SU-DHL-6 (cell line): Measurements from ENCODE around the gene VCX3A.

Experiments used
- H2AFZ ChIP-seq: fragments of 200-600 bp; sonication (generic); 2 replicates; pipeline ENCODE4 v1.6.1; 2014; ENCODE audit warnings: low read depth, mild to moderate bottlenecking, moderate library complexity, mixed read lengths, antibody characterized with exemption, low read length; ENCODE audit not compliant: severe bottlenecking
- H3F3A ChIP-seq: fragments of 200-600 bp; shearing (Covaris generic); 2 replicates; pipeline ENCODE4 v1.6.0; 2016; ENCODE audit warnings: antibody characterized with exemption, mild to moderate bottlenecking; ENCODE audit not compliant: insufficient read depth
- H3K27ac ChIP-seq: fragments of 200-600 bp; sonication (generic); 2 replicates; pipeline ENCODE4 v1.5.1; 2016; ENCODE audit warnings: low read depth, mild to moderate bottlenecking, low read length, moderate library complexity, mixed read lengths
- H3K27me3 ChIP-seq: fragments of 200-600 bp; sonication (generic), shearing (Covaris generic); 2 replicates; pipeline ENCODE4 v1.6.0; 2014; ENCODE audit warnings: mild to moderate bottlenecking, low read length
- H3K36me3 ChIP-seq: fragments of 200-600 bp; sonication (generic); 2 replicates; pipeline ENCODE4 v1.6.1; 2014; ENCODE audit warnings: mild to moderate bottlenecking, low read length, mixed read lengths
- H3K4me2 ChIP-seq: fragments of 300-600, 200-600 bp; shearing (Covaris generic), sonication (generic); 2 replicates; pipeline ENCODE4 v1.6.0; 2014; ENCODE audit warnings: low read length, low read depth, mild to moderate bottlenecking; ENCODE audit not compliant: poor library complexity, severe bottlenecking
- H3K4me3 ChIP-seq: fragments of 200-600 bp; sonication (generic); 2 replicates; pipeline ENCODE4 v1.5.1; 2014; ENCODE audit warnings: antibody characterized with exemption, low read length, mild to moderate bottlenecking, mixed read lengths; ENCODE audit not compliant: insufficient read depth, poor library complexity, severe bottlenecking
- H3K79me2 ChIP-seq: fragments of 200-600 bp; sonication (generic); 2 replicates; pipeline ENCODE4 v1.6.1; 2014; ENCODE audit warnings: mild to moderate bottlenecking, low read length, moderate library complexity; ENCODE audit not compliant: insufficient read depth
- H3K9ac ChIP-seq: fragments of 200-600 bp; sonication (generic); 2 replicates; pipeline ENCODE4 v1.7.0; 2014; ENCODE audit warnings: mild to moderate bottlenecking, low read length
- H3K9me2 ChIP-seq: fragments of 200-600 bp; sonication (generic); replicated peaks from 2 replicates; pipeline ENCODE4 v1.6.1; 2014; ENCODE audit warnings: low read length; ENCODE audit not compliant: insufficient read depth
- H3K9me3 ChIP-seq: fragments of 200-600 bp; sonication (generic); 2 replicates; pipeline ENCODE4 v1.6.1; 2014; ENCODE audit warnings: low read length, mixed read lengths; ENCODE audit not compliant: insufficient read depth
- H4K20me1 ChIP-seq: fragments of 200-600 bp; sonication (generic); 2 replicates; pipeline ENCODE4 v1.6.1; 2014; ENCODE audit warnings: low read depth, mild to moderate bottlenecking, antibody characterized with exemption, low read length, moderate library complexity, mixed read lengths
- EZH2phosphoT487 ChIP-seq: fragments of 200-600 bp; sonication (generic), shearing (Covaris generic); conservative IDR thresholded peaks from 2 replicates; pipeline ENCODE4 v1.6.1; 2018; ENCODE audit warnings: mild to moderate bottlenecking, antibody characterized with exemption, low read length, moderate library complexity, mixed read lengths
- TF ChIP-seq, protein P1 (sequence below): fragments of 200-600 bp; sonication (generic); IDR thresholded peaks from one replicate; pipeline ENCODE4 v1.5.1; 2017; ENCODE audit warnings: antibody characterized with exemption, mild to moderate bottlenecking, low read length, moderate library complexity; ENCODE audit not compliant: insufficient read depth, poor library complexity, severe bottlenecking

Gene VCX3A

DNA sequence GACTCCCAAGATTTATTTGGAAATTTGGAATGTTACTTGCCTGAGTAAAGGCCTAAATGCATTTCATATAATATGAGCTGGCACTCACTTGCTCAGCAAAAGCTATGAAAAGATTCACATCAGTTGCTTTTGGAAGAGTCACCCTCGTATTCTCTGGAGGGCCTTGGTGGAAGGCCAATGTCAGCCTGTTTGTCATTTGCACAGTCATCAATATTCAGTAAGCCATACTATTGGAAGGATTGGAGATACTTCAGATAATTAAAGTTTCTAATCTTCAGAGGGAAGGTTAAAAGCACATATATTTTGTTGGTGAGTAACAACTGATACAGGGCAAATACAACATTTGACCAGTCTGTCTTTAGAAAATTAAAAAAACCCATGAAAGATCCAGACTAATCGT lies 36.6 kb downstream of the VCX3A start:
- no peak for TF ChIP-seq EZH2phosphoT487
- TF ChIP-seq, protein P1, sequence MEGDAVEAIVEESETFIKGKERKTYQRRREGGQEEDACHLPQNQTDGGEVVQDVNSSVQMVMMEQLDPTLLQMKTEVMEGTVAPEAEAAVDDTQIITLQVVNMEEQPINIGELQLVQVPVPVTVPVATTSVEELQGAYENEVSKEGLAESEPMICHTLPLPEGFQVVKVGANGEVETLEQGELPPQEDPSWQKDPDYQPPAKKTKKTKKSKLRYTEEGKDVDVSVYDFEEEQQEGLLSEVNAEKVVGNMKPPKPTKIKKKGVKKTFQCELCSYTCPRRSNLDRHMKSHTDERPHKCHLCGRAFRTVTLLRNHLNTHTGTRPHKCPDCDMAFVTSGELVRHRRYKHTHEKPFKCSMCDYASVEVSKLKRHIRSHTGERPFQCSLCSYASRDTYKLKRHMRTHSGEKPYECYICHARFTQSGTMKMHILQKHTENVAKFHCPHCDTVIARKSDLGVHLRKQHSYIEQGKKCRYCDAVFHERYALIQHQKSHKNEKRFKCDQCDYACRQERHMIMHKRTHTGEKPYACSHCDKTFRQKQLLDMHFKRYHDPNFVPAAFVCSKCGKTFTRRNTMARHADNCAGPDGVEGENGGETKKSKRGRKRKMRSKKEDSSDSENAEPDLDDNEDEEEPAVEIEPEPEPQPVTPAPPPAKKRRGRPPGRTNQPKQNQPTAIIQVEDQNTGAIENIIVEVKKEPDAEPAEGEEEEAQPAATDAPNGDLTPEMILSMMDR, result no peak
- no peak overlapping the region for H3K4me2 ChIP-seq
- H3K9ac ChIP-seq, result no peak overlapping the region
- H3K9me3 ChIP-seq, result no peaks in the 10 kb centered on the region
- H3K27ac ChIP-seq, result no peak overlapping the region
- no peaks in the 10 kb centered on the region for H3K36me3 ChIP-seq
- H3K79me2 ChIP-seq, result no peaks in the 10 kb centered on the region
- no peaks in the 10 kb centered on the region for H3K9me2 ChIP-seq
- H3K4me3 ChIP-seq, result no peak overlapping the region
- no peak overlapping the region for H2AFZ ChIP-seq
- H3F3A ChIP-seq, result no peaks in the 10 kb centered on the region
- no peaks in the 10 kb centered on the region for H4K20me1 ChIP-seq
- no peaks in the 10 kb centered on the region for H3K27me3 ChIP-seq
